T-helper 1 cell (primary cell): ENCODE measurements around the gene CCDC124.
A peak's percentile ranks its signal among the peaks of the same experiment; 100 is the strongest.
"Not testable (repeated sequence)": the region's sequence is repeated elsewhere in the genome, so short reads cannot be mapped to it uniquely, and the experiment has no call there.

ENCODE experiments used
- DNase-seq, 5 donors: peaks; one replicate each; pipeline ENCODE4 v3.0.0-alpha.2; 2012 to 2020
- total RNA-seq, 4 donors: gene quantifications; one replicate each; lab custom pipeline; 2026; lab: John Stamatoyannopoulos, UW

Gene CCDC124
- 6.7 to 15.7 (median 10.3) reads per million in 4 donors for total RNA-seq

- peak; percentile 86 to 96 (median 88) for DNase-seq
Observed at GRCh38 chr19:17932485-17933338, at the start of gene CCDC124. Gene CCDC124, plus strand, starts transcription at chr19:17933015. Its CDS starts 3,406 bp downstream, at chr19:17936421.

DNA sequence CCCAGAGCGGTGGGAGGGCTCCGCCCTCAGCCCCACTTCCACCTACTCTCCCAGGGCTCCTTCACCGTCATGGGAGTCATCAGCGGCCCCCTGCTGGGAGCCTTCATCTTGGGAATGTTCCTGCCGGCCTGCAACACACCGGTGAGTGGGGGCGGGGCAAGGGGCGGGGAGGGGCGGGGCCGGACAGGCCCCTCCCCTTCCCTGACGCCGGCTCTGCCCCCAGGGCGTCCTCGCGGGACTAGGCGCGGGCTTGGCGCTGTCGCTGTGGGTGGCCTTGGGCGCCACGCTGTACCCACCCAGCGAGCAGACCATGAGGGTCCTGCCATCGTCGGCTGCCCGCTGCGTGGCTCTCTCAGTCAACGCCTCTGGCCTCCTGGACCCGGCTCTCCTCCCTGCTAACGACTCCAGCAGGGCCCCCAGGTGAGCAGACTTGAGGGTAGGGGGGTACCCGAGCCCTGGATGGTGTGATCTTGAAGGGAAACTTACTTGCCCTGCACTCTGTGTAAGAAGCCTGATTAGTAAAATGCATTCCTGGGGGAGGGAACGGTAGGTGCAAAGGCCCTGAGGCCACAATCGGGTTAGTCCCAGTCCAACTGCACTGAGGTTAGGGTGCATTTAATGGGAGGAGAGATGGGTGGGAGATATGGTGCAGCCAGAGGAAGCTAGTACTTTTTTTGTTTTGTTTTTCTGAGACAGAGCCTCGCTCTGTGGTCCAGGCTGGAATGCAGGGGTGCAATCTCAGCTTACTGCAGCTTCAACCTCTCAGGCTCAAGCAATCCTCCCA, 49.0 kb upstream of the CCDC124 start:
- DNase-seq = no peak

GRCh38 chr19:17886515-17886914, 46.3 kb upstream of the CCDC124 start:
- DNase-seq = no peak

DNA sequence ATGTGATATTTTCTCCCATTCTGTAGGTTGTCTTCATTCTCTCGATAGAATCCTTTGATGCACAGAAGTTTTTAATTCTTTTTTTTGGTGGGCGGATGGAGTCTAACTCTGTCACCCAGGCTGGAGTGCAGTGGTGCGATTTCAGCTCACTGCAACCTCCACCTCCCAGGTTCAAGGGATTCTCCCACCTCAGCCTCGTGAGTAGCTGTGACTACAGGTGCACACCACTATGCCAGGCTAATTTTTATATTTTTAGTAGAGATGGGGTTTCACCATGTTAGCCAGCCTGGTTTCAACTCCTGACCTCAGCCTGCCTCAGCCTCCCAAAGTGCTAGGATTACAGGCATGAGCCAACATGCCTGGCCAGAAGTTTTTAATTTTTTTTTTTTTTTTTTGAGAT, 45.6 kb upstream of the CCDC124 start:
- not testable (repeated sequence) for DNase-seq

DNA sequence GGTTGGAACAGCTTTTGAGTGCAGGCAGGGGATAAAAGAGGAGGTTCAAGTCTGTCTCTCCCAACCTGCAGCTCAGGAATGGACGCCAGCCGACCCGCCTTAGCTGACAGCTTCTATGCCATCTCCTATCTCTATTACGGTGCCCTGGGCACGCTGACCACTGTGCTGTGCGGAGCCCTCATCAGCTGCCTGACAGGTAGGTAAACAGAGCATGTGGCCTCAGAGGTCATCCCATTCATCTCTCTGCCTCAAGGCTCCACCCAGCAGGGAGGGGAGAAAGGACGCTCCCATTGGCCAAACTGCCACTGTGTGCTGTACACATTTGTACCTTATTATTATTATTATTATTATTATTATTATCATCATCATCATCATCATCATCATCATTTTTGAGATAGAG, 44.6 kb upstream of the CCDC124 start:
- no peak for DNase-seq

DNA sequence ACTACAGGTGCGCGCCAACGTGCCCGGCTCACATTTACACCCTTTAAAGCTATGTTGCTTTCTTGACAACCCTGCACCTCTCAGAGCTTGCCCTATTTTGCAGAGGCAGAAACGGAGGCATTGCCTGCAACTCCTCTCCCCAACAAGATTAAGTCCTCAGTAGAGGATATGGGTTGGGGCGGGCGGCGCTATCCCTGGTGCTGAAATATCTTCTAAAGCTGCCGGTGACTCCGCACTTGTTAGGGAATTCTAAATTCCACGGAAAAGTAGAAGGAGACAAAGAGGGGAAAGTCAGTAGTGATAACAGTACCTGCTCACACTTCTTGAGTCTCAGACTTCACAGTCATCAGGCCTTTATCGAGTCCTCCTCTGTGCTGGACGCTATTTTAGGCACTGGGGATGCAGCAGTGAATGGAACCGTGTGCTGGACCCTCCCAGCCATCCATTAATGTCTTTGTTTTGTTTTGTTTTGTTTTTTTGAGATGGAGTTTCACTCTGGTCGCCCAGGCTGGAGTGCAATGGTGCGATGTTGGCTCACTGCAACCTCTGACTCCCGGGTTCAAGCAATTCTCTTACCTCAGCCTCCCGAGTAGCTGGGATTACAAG, 43.1 kb upstream of the CCDC124 start:
- DNase-seq = no peak

DNA sequence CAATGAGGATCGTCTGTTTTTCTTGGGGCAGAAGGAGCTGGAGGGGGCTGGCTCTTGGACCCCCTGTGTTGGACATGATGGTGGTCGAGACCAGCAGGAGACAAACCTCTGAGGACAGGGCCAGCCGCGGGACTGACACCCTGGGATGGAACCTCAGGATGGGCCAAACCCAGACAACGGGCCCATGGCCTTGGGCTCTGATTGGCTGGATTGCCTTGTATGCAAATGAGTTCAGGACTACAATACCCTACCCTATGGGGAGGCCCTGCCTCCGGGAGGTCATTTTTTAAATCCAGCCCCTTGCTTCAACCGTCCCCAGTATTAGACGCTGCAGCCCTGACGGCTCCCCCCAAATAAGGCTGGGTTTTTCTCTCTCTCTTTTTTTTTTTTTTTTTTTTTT, 39.0 kb upstream of the CCDC124 start:
- DNase-seq = no peak

DNA sequence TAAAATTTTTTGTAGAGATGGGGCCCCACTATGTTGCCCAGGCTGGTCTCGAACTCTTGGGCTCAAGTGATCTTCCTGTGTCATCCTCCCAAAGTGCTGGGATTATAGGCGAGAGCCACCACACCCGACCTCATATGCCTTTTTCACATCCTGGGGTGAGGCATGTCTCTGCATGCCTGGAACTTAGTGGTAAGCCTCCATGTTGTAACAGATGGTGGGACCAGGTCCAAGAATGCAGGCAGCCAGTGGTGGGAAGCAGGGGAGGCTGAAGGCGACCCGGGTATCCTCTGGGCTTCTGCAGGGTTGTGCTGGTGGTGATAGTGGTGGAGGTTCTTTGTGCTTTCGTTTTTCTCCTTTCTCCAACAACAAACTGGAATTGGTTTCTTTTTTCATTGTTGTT, 30.1 kb upstream of the CCDC124 start:
- DNase-seq = no peak

DNA sequence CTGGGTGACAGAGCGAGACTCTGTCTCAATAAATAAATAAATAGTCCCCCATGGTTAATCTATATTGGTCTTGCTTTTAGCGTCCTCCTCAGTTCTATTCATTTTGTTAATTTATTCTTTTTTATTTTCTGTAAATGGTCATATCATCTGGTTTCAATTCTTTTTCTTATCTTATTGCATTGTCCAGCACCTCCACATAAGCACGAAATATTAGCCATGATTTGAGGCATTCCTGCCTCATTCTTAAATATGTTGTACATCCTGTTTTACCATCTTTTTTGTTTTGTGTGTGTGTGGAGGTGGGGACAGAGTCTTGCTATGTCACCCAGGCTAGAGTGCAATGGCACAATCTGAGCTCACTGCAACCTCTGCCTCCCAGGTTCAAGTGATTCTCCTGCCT, 24.6 kb upstream of the CCDC124 start:
- DNase-seq = no peak

- DNase-seq = no peak
Observed at GRCh38 chr19:17909003-17909732, 23.6 kb upstream of the CCDC124 start.

DNA sequence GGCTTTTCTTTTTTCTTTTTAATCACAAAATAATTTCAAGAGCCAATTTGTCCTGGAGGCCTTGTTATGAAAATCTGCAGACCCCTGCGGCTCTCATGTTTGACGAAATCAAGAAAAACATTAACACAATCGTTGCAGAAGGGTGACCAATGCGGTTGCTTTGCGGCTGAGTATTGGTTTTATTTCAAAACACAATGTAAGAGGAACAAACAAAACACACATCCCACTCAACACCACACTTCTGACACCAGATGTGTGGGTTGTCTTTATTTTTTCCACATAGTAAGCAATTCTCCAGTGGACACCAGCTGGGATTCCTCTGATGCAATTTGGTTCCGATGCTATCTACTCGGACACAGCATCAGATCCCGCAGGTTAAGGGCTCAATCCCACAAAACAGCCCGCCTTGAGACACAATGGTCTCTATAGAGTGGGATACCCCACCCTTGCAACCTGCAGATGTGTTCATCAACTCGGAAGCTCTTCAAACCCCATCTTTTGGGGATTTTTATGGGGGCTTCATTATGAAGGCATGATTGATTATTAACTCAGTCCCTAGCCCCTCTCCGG, 21.9 kb upstream of the CCDC124 start:
- no peak for DNase-seq

DNA sequence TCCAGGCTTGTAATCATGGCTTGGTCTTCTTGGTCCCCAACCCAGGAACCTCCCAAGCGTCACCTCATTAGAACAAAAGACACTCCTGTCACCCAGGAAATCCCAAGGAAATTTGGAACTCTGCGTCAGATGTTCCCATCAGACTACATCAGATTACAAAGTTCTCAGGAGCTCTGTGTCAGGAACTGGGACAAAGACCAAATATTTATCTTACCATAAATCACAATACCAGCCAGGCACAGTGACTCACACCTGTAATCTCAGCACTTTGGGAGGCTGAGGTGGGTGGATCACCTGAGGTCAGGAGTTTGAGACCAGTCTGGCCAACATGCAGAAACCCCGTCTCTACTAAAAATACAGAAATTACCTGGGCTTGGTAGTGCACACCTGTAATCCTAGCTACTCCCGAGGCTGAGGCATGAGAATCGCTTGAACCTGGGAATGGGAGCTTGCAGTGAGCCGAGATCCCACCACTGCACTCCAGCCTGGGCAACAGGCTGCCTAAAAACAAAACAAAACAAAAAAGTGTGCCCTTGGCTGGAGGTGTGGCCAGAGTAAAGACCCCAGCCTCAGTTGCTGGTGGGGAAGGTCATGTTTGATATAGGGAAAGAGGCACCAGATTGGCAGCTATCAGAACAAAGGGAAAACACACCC, 16.7 kb upstream of the CCDC124 start:
- DNase-seq = no peak

GRCh38 chr19:17918151-17918550, 14.7 kb upstream of the CCDC124 start:
- not testable (repeated sequence) for DNase-seq

DNA sequence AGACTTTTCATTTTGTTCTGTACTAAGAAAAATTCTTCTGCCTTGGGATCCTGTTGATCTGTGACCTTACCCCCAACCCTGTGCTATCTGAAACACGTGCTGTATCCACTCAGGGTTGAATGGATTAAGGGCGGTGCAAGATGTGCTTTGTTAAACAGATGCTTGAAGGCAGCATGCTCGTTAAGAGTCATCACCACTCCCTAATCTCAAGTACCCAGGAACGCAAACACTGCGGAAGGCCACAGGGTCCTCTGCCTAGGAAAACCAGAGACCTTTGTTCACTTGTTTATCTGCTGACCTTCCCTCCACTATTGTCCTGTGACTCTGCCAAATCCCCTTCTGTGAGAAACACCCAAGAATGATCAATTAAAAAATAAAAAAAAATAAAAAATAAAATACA, 13.7 kb upstream of the CCDC124 start:
- not testable (repeated sequence) for DNase-seq

DNA sequence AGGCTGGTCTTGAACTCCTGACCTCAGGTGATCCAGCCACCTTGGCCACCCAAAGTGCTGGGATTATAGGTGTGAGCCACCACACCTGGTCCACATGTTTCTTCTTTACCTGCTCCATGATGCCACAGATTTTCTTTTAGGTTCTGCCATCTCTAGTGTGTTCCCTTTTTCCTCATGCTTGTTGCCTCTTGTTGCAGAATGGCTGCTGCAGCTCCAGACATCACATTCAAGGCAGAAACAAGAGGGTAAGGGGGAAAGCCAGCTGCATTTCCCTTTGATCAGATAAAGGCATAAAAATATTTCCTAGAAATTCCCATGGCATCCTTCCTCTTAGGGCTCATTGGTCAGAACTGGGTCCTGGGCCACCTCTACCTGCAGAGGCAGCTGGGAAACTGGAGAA, 12.3 kb upstream of the CCDC124 start:
- DNase-seq = no peak

DNA sequence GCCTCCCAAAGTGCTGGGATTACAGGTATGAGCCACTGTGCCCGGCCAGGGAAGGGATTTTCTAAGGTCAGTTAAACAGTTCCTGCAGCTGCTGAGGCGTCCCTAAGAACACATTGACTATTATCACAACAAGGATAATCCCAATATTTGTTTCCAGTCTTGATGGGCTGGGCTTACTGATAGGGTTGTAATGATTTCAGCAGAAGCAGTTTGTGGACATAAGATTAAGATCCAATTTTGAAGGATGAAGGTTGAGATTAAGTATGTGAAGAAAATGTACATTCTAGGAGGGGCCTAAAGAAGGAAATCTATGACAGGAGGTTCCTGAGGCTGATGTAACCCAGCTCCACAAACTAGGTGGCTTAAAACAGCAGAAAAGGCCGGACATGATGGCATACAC, 10.7 kb upstream of the CCDC124 start:
- no peak for DNase-seq

GRCh38 chr19:17926044-17926443, 6.8 kb upstream of the CCDC124 start:
- DNase-seq = no peak

DNA sequence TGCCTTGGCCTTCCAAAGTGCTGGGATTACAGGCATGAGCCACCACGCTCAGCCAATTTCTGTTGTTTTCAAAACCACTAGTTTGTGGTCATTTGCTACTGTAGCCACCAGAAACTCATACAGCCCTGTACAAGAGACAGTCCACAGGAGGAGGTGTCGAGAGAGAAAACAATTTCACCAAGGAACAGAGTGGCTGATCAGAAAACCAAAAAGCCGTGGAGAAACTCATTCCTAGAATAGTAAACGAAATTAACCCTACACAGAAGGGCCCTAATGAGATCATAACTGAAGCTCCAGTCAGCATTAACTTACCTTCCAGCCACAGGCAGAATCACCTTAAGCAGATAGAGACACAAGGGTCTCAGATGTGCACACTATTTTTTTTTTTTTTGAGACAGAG, 3.8 kb upstream of the CCDC124 start:
- DNase-seq = no peak

DNA sequence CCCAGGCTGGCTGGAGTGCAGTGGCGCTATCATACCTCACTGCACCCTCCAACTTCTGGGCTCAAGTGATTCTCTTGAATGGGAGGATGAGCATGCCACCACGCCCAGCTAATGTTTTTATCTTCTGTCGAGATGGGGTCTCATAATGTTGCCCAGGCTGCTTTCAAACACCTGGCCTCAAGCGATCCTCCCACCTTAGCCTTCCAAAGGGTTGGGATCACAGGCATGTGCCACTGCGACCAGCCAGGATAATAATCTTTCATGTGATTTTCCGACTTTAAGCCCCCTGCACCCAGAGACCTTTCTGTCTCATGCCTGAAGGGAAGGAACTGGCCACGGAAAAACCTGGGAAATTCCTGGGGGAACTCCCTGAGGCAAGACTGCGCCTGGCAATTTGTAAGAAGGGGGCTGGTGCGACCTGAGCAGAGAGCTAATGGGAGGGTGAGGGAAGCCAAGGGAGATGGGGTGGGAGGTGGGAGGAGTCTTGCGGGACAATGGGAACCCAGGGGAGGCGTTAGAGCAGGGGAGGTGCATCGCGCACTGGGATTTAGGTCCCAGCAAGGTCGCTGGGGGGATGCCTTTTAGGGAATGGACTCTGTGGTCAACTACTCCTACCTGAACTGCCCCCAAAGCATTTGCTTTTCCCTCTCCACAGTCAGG, 1.2 kb upstream of the CCDC124 start:
- no peak for DNase-seq

- DNase-seq = no peak
Observed at GRCh38 chr19:17933414-17934129, 757 bp downstream of the CCDC124 start.

- no peak for DNase-seq
Observed at GRCh38 chr19:17936379-17936778, 3.6 kb downstream of the CCDC124 start.
